H1 (cell line): Measurements from ENCODE around the gene ECPAS. TPM values are rescaled to one million over a fixed set of nuclear protein-coding genes. Genes with fewer than 3 reads are reported as not detected.
A peak's percentile ranks its signal among the peaks of the same experiment; 100 is the strongest.
"Not testable (repeated sequence)": the region's sequence is repeated elsewhere in the genome, so short reads cannot be mapped to it uniquely, and the experiment has no call there.

Source experiments
- CTCF ChIA-PET: fragments of 300-600 bp; sonication (Branson Sonifier 250); formaldehyde crosslinking; loops from one replicate; lab custom pipeline; 2021; ENCODE audit not compliant: partially characterized antibody; lab: Charles Lee
- POLR2A ChIA-PET: fragments of 300-600 bp; sonication (Branson Sonifier 250); formaldehyde crosslinking; loops from one replicate; lab custom pipeline; 2021; ENCODE audit warnings: inconsistent platforms; ENCODE audit not compliant: partially characterized antibody; lab: Charles Lee
- DNase-seq, 2 experiments: peaks; one replicate each; pipeline versions ENCODE4 v3.0.0 to v3.0.0-alpha.2; 2010 to 2022; ENCODE audit warnings: low spot score in 2 of 2, low read depth in 1 of 2, mixed read lengths in 1 of 2
- FAIRE-seq: peaks from 2 replicates; lab custom pipeline; 2011; peaks lifted over from hg19 to GRCh38; lab: Jason Lieb, UNC
- H2AFZ ChIP-seq: 2 replicates; pipeline ENCODE4 v1.8.1; 2012; ENCODE audit warnings: low read length, inconsistent platforms
- H2AK5ac ChIP-seq: 2 replicates; pipeline ENCODE4 v1.6.1; 2013; ENCODE audit warnings: low read depth, low read length
- H2BK120ac ChIP-seq: replicated peaks from 2 replicates; pipeline ENCODE3; 2013; ENCODE audit warnings: low read depth, low read length, inconsistent platforms
- H2BK12ac ChIP-seq: 2 replicates; pipeline ENCODE4 v1.6.1; 2013; ENCODE audit warnings: low read depth, low read length
- H2BK15ac ChIP-seq: 2 replicates; pipeline ENCODE4 v1.6.1; 2013; ENCODE audit warnings: low read length
- H2BK20ac ChIP-seq: 2 replicates; pipeline ENCODE4 v1.6.1; 2013; ENCODE audit warnings: low read length
- H2BK5ac ChIP-seq: 2 replicates; pipeline ENCODE4 v1.6.1; 2013; ENCODE audit warnings: low read depth, low read length
- H3K14ac ChIP-seq: 2 replicates; pipeline ENCODE4 v1.6.1; 2013; ENCODE audit warnings: inconsistent platforms; ENCODE audit not compliant: insufficient read length
- H3K18ac ChIP-seq: 2 replicates; pipeline ENCODE4 v1.6.1; 2013; ENCODE audit warnings: low read length; ENCODE audit errors: extremely low read depth
- H3K23ac ChIP-seq: 2 replicates; pipeline ENCODE4 v1.6.1; 2013; ENCODE audit warnings: inconsistent platforms; ENCODE audit not compliant: insufficient read length
- H3K23me2 ChIP-seq: 2 replicates; pipeline ENCODE4 v1.6.1; 2013; ENCODE audit warnings: low read depth, low read length
- H3K27ac ChIP-seq: 2 replicates; pipeline ENCODE4 v1.6.1; 2011; ENCODE audit warnings: low read depth, low read length, inconsistent platforms
- H3K27me3 ChIP-seq, 4 experiments: replicated peaks in 1 of 4; 1 replicate in 1 of 4; 2 replicates in 3 of 4; pipeline versions ENCODE4 v1.6.1 to v1.8.1; 2011 to 2013; ENCODE audit warnings: low read length in 3 of 4, mild to moderate bottlenecking in 3 of 4, inconsistent platforms in 2 of 4, mixed read lengths in 2 of 4, moderate library complexity in 1 of 4; ENCODE audit not compliant: control insufficient read depth in 3 of 4, insufficient read depth in 3 of 4; ENCODE audit errors: extremely low read depth in 1 of 4
- H3K36me3 ChIP-seq, 4 experiments: 2 replicates each; pipeline versions ENCODE4 v1.6.1 to v1.8.1; 2011 to 2013; ENCODE audit warnings: mild to moderate bottlenecking in 4 of 4, low read length in 3 of 4, moderate library complexity in 2 of 4, control low read depth in 1 of 4, inconsistent platforms in 1 of 4; ENCODE audit not compliant: insufficient read depth in 4 of 4, control insufficient read depth in 2 of 4
- H3K4ac ChIP-seq: replicated peaks from 2 replicates; pipeline ENCODE3; 2013; ENCODE audit warnings: low read length, low read depth, mixed read lengths, inconsistent platforms; ENCODE audit not compliant: insufficient read length
- H3K4me1 ChIP-seq, 4 experiments: replicated peaks in 1 of 4; 1 replicate in 1 of 4; 2 replicates in 3 of 4; pipeline versions ENCODE4 v1.6.1 to v1.8.1; 2011 to 2013; ENCODE audit warnings: low read length in 3 of 4, inconsistent platforms in 2 of 4, mixed read lengths in 1 of 4; ENCODE audit not compliant: insufficient read depth in 4 of 4, control insufficient read depth in 3 of 4
- H3K4me2 ChIP-seq, 2 experiments: 2 replicates each; pipeline versions ENCODE4 v1.6.1 to v1.8.1; 2011 to 2013; ENCODE audit warnings: low read depth in 2 of 2, low read length in 2 of 2, control low read depth in 1 of 2, inconsistent platforms in 1 of 2, mild to moderate bottlenecking in 1 of 2; ENCODE audit not compliant: insufficient read depth in 1 of 2
- H3K4me3 ChIP-seq, 4 experiments: fragments of 200-600, 300-600 bp in 1 of 4; sonication (generic), shearing (Covaris generic), sonication (Bioruptor Twin) in 1 of 4; 2 replicates each; pipeline versions ENCODE4 v1.5.1 to v1.8.1; 2011 to 2016; ENCODE audit warnings: low read length in 4 of 4, low read depth in 3 of 4, control low read depth in 2 of 4, inconsistent platforms in 2 of 4, mild to moderate bottlenecking in 2 of 4, mixed read lengths in 1 of 4, moderate library complexity in 1 of 4; ENCODE audit not compliant: insufficient read depth in 2 of 4; ENCODE audit errors: extremely low read depth in 1 of 4
- H3K56ac ChIP-seq: replicated peaks from 2 replicates; pipeline ENCODE3; 2013; ENCODE audit warnings: low read depth, mild to moderate bottlenecking, mixed read lengths, low read length, inconsistent platforms; ENCODE audit not compliant: insufficient read length
- H3K79me1 ChIP-seq: 2 replicates; pipeline ENCODE4 v1.6.1; 2013; ENCODE audit warnings: low read depth, low read length, control low read depth
- H3K79me2 ChIP-seq, 2 experiments: 2 replicates each; pipeline versions ENCODE4 v1.6.1 to v1.8.1; 2012 to 2013; ENCODE audit warnings: low read length in 2 of 2, mild to moderate bottlenecking in 2 of 2, inconsistent platforms in 1 of 2; ENCODE audit not compliant: insufficient read depth in 2 of 2, control insufficient read depth in 1 of 2
- H3K9ac ChIP-seq, 4 experiments: replicated peaks in 1 of 4; 1 replicate in 1 of 4; 2 replicates in 3 of 4; pipeline versions ENCODE4 v1.6.1 to v1.8.1; 2011 to 2013; ENCODE audit warnings: low read depth in 3 of 4, low read length in 3 of 4, control low read depth in 2 of 4, mild to moderate bottlenecking in 2 of 4, moderate library complexity in 2 of 4, inconsistent platforms in 1 of 4; ENCODE audit errors: extremely low read depth in 1 of 4
- H3K9me3 ChIP-seq, 2 experiments: 2 replicates each; pipeline versions ENCODE4 v1.6.1 to v1.8.1; 2012 to 2013; ENCODE audit warnings: mild to moderate bottlenecking in 2 of 2, moderate library complexity in 2 of 2, control low read depth in 1 of 2, inconsistent platforms in 1 of 2, low read depth in 1 of 2, low read length in 1 of 2, mixed read lengths in 1 of 2; ENCODE audit not compliant: insufficient read depth in 2 of 2
- H4K20me1 ChIP-seq, 2 experiments: replicated peaks in 1 of 2; 2 replicates each; pipeline versions ENCODE3 to v1.8.1; 2011 to 2013; ENCODE audit warnings: inconsistent platforms in 2 of 2, low read length in 2 of 2, mild to moderate bottlenecking in 1 of 2; ENCODE audit not compliant: insufficient read depth in 2 of 2, control insufficient read depth in 1 of 2
- H4K5ac ChIP-seq: 2 replicates; pipeline ENCODE4 v1.6.1; 2013; ENCODE audit warnings: low read length, low read depth, mixed read lengths, inconsistent platforms; ENCODE audit not compliant: insufficient read length
- H4K8ac ChIP-seq: 2 replicates; pipeline ENCODE4 v1.8.0; 2013; ENCODE audit warnings: mild to moderate bottlenecking, moderate library complexity, low read length, inconsistent platforms; ENCODE audit not compliant: insufficient read depth; ENCODE audit errors: extremely low read depth
- H4K91ac ChIP-seq: replicated peaks from 2 replicates; pipeline ENCODE3; 2013; ENCODE audit warnings: low read length, mixed read lengths, inconsistent platforms; ENCODE audit not compliant: insufficient read length
- JUN ChIP-seq: IDR thresholded peaks from 2 replicates; pipeline ENCODE4 v1.6.1; 2011; ENCODE audit warnings: low read depth, mild to moderate bottlenecking, improper control_type of control experiment, low read length
- SAP30 ChIP-seq: fragments of 300-600 bp; sonication (generic); IDR thresholded peaks from 2 replicates; pipeline ENCODE4 v1.7.1; 2012; ENCODE audit warnings: low read length, moderate library complexity, mild to moderate bottlenecking, inconsistent platforms; ENCODE audit not compliant: insufficient read depth, insufficient replicate concordance
- SIN3A ChIP-seq, 2 experiments: IDR thresholded peaks in 1 of 2; conservative IDR thresholded peaks in 1 of 2; 2 replicates each; pipeline ENCODE4 v1.6.1; 2011 to 2012; ENCODE audit warnings: low read length in 2 of 2, improper control_type of control experiment in 1 of 2, low read depth in 1 of 2, mild to moderate bottlenecking in 1 of 2
- SP4 ChIP-seq: IDR thresholded peaks from 2 replicates; pipeline ENCODE4 v1.6.1; 2012; ENCODE audit warnings: low read length, inconsistent platforms
- SRF ChIP-seq: IDR thresholded peaks from 2 replicates; pipeline ENCODE4 v1.6.1; 2011; ENCODE audit warnings: mild to moderate bottlenecking, low read depth, low read length, moderate library complexity
- SUZ12 ChIP-seq: fragments of 200-600 bp; sonication (generic); IDR thresholded peaks from 2 replicates; pipeline ENCODE4 v1.6.1; 2012; ENCODE audit warnings: mild to moderate bottlenecking, inconsistent platforms, low read length, moderate library complexity, mixed read lengths
- WGBS, 2 experiments: shearing (Covaris generic) in 1 of 2; methylation state at CpG; one replicate each; pipeline versions ENCODE4 v1.1.6 to v1.1.7; 2013 to 2015; ENCODE audit warnings: low lambda C conversion rate in 2 of 2, mixed read lengths in 2 of 2, inconsistent platforms in 1 of 2, low coverage in 1 of 2, missing lambda C conversion rate in 1 of 2; ENCODE audit not compliant: insufficient replicate concordance in 2 of 2, insufficient coverage in 1 of 2, insufficient read length in 1 of 2; ENCODE audit errors: extremely low coverage in 1 of 2, missing lambda C conversion rate in 1 of 2; 5-methylcytosine and 5-hydroxymethylcytosine counted together
- polyA plus RNA-seq, 7 experiments: library from polyadenylated mRNA; depleted of rRNA in 3 of 7; stranded (reverse) in 5 of 7; unstranded in 2 of 7; fragments of >200 nt in 5 of 7; fragments of 200-250 nt in 2 of 7; gene quantifications; 1 replicate in 5 of 7; 2 replicates in 1 of 7; 4 replicates in 1 of 7; pipeline versions ENCODE4 v1.2.1 to v1.2.3, GENCODE V29; 2011 to 2013; ENCODE audit warnings: missing spikeins in 2 of 7, mixed read lengths in 2 of 7
- total RNA-seq: library from RNA; stranded (reverse); fragmentation: NEBNext Ultra II Directional; extraction: Animal tissue kit (Norgen Biotek cat#: 25700); gene quantifications from 2 replicates; pipeline ENCODE4 v1.2.1, GENCODE V29; 2021

ECPAS gene
- total and polyA plus RNA-seq, 2 of the 8 experiments (the other 6 are each of a cell fraction or from before 2014, with no cell fraction given) = 20.9 to 131 TPM

GRCh38 chr9:111348821-111349271 is 135.3 kb downstream of the ECPAS start (continued):
- TF ChIP-seq JUN (no peak), SIN3A (conservative IDR thresholded peaks at IDR 0.05 in 1 of 2, IDR thresholded peaks at IDR 0.05 in 1 of 2; ENCODE audit: low read depth in 1 of 2, low read length in 2 of 2) (no peak), SRF (no peak), SUZ12 (no peak), SP4 (no peak), SAP30 (no peak)

- H3K56ac ChIP-seq, H3K4me2 ChIP-seq, H3K4me3 ChIP-seq, H3K4ac ChIP-seq, DNase-seq, H3K9me3 ChIP-seq, H3K4me1 ChIP-seq, H3K23ac ChIP-seq, H4K5ac ChIP-seq, H2BK15ac ChIP-seq, H2BK5ac ChIP-seq, FAIRE-seq, H2BK12ac ChIP-seq, H3K79me2 ChIP-seq, H3K9ac ChIP-seq, H3K79me1 ChIP-seq, H3K27me3 ChIP-seq, CTCF ChIA-PET, H2BK120ac ChIP-seq, H2AK5ac ChIP-seq, H3K23me2 ChIP-seq, H3K27ac ChIP-seq, H4K20me1 ChIP-seq, H4K8ac ChIP-seq, H3K18ac ChIP-seq, H2BK20ac ChIP-seq, H3K36me3 ChIP-seq, H4K91ac ChIP-seq, H3K14ac ChIP-seq: not testable (repeated sequence)
- POLR2A ChIA-PET = interaction anchor here (0.8 kb wide), 1 partner anchor 1127 kb away, joined by 3 read pairs; the partner anchor contains the start of gene C9orf152
- H2AFZ ChIP-seq = peak overlapping the region; percentile 81
- 78% methylated on average over 5 of the region's 5 CpGs; no CpG with 5 or more reads in 1 of the 2 experiments for WGBS, 2 experiments
These were observed 149.8 kb downstream of the ECPAS start for GRCh38 chr9:111334318-111334863.
